GM23338 (cell line): Measurements from ENCODE around the gene SLA2. TPM values are rescaled to one million over a fixed set of nuclear protein-coding genes. Genes with fewer than 3 reads are reported as not detected.

ENCODE experiments used
- ATAC-seq: fragments of 200-7000 bp; cut with Tn5 transposase; 3 replicates; pipeline ENCODE4 v1.9.1; 2020
- DNase-seq: peaks from one replicate; pipeline ENCODE4 v3.0.0-alpha.2; 2015; ENCODE audit warnings: low spot score
- H2AFZ ChIP-seq: fragments of 200-600 bp; sonication (generic); 2 replicates; pipeline ENCODE4 v1.8.0; 2016; ENCODE audit warnings: antibody characterized with exemption, mild to moderate bottlenecking, moderate library complexity
- H3F3A ChIP-seq: fragments of 200-600 bp; sonication (generic); replicated peaks from 2 replicates; pipeline ENCODE4 v1.8.0; 2017; ENCODE audit warnings: antibody characterized with exemption, mixed run types, low read depth
- H3K27ac ChIP-seq: fragments of 200-600 bp; sonication (generic); 2 replicates; pipeline ENCODE4 v1.6.1; 2016; ENCODE audit warnings: low read depth
- H3K27me3 ChIP-seq: fragments of 200-600 bp; sonication (generic); 2 replicates; pipeline ENCODE4 v1.8.0; 2016; ENCODE audit warnings: mild to moderate bottlenecking, mixed run types, moderate library complexity; ENCODE audit not compliant: insufficient read depth
- H3K36me3 ChIP-seq: fragments of 200-600 bp; sonication (generic); 2 replicates; pipeline ENCODE4 v1.8.0; 2016; ENCODE audit warnings: mild to moderate bottlenecking; ENCODE audit not compliant: insufficient read depth
- H3K4me1 ChIP-seq: fragments of 200-600 bp; sonication (generic); 2 replicates; pipeline ENCODE4 v1.8.0; 2016; ENCODE audit warnings: mild to moderate bottlenecking, moderate library complexity; ENCODE audit not compliant: insufficient read depth
- H3K4me2 ChIP-seq: fragments of 200-600 bp; sonication (generic); 2 replicates; pipeline ENCODE4 v1.7.1; 2017; ENCODE audit warnings: mixed run types
- H3K4me3 ChIP-seq: fragments of 200-600 bp; sonication (generic); 2 replicates; pipeline ENCODE4 v1.6.1; 2016; ENCODE audit warnings: mixed run types
- H3K79me2 ChIP-seq: fragments of 200-600 bp; sonication (generic); replicated peaks from 2 replicates; pipeline ENCODE4 v1.8.0; 2017; ENCODE audit warnings: mild to moderate bottlenecking; ENCODE audit not compliant: insufficient read depth
- H3K9me2 ChIP-seq: fragments of 200-600 bp; sonication (generic); 2 replicates; pipeline ENCODE4 v1.8.0; 2017; ENCODE audit not compliant: insufficient read depth
- H4K20me1 ChIP-seq: fragments of 200-600 bp; sonication (generic); replicated peaks from 2 replicates; pipeline ENCODE4 v1.8.0; 2017; ENCODE audit warnings: mild to moderate bottlenecking; ENCODE audit not compliant: insufficient read depth
- H3K27ac Mint-ChIP-seq: 2 replicates; pipeline ENCODE4 v1.8.0; 2020; ENCODE audit warnings: inconsistent platforms, mild to moderate bottlenecking, moderate library complexity, mixed read lengths
- H3K27me3 Mint-ChIP-seq: 3 replicates; pipeline ENCODE4 v1.8.0; 2022; ENCODE audit warnings: low read depth, mild to moderate bottlenecking, moderate library complexity, mixed read lengths, inconsistent platforms; ENCODE audit not compliant: insufficient read depth, poor library complexity
- H3K36me3 Mint-ChIP-seq: 3 replicates; pipeline ENCODE4 v1.8.0; 2021; ENCODE audit warnings: low read depth, mild to moderate bottlenecking, inconsistent platforms, moderate library complexity, mixed read lengths
- H3K4me1 Mint-ChIP-seq: 3 replicates; pipeline ENCODE4 v1.8.0; 2020; ENCODE audit warnings: mild to moderate bottlenecking, inconsistent platforms, mixed read lengths
- H3K4me3 Mint-ChIP-seq: 3 replicates; pipeline ENCODE4 v1.8.0; 2021; ENCODE audit warnings: moderate library complexity, mild to moderate bottlenecking, inconsistent platforms, mixed read lengths
- H3K9me3 Mint-ChIP-seq: 3 replicates; pipeline ENCODE4 v1.8.0; 2020; ENCODE audit warnings: moderate library complexity, mild to moderate bottlenecking, inconsistent platforms, mixed read lengths
- CTCF ChIP-seq, 2 experiments: fragments of 200-600 bp in 1 of 2; sonication (generic) in 1 of 2; conservative IDR thresholded peaks; 2 replicates each; pipeline versions ENCODE4 v1.5.1 to v1.6.1; 2016 to 2017; ENCODE audit warnings: antibody characterized with exemption in 2 of 2, low read depth in 2 of 2, mild to moderate bottlenecking in 2 of 2, moderate library complexity in 1 of 2
- EZH2 ChIP-seq: fragments of 200-600 bp; sonication (generic); IDR thresholded peaks from one replicate; pipeline ENCODE4 v1.8.0; 2017; ENCODE audit warnings: antibody characterized with exemption, mild to moderate bottlenecking, low read depth; ENCODE audit not compliant: unreplicated experiment
- EZH2phosphoT487 ChIP-seq: fragments of 200-600 bp; sonication (generic); IDR thresholded peaks from one replicate; pipeline ENCODE4 v1.8.1; 2018; ENCODE audit warnings: antibody characterized with exemption; ENCODE audit not compliant: unreplicated experiment
- JUNB ChIP-seq: IDR thresholded peaks from one replicate; pipeline ENCODE4 v1.6.1; 2016; ENCODE audit warnings: antibody characterized with exemption; ENCODE audit not compliant: unreplicated experiment
- NANOG ChIP-seq: IDR thresholded peaks from 2 replicates; pipeline ENCODE4 v1.6.1; 2016; ENCODE audit warnings: antibody characterized with exemption, borderline replicate concordance
- POLR2AphosphoS5 ChIP-seq: IDR thresholded peaks from 2 replicates; pipeline ENCODE4 v1.6.1; 2016; ENCODE audit warnings: antibody characterized with exemption, low read depth
- STAT1 ChIP-seq: IDR thresholded peaks from one replicate; pipeline ENCODE4 v1.6.1; 2016; ENCODE audit warnings: antibody characterized with exemption; ENCODE audit not compliant: unreplicated experiment
- ZNF114 ChIP-seq: fragments of 250-450 bp; sonication (Bioruptor Pico); IDR thresholded peaks from 2 replicates; pipeline ENCODE4 v1.5.0; 2020; ENCODE audit warnings: mild to moderate bottlenecking, moderate library complexity
- ZNF331 ChIP-seq: fragments of 250-450 bp; sonication (Bioruptor Pico); IDR thresholded peaks from 2 replicates; pipeline ENCODE4 v1.5.0; 2020; ENCODE audit warnings: low read depth, mild to moderate bottlenecking, moderate library complexity
- ZNF462 ChIP-seq: fragments of 250-450 bp; sonication (Bioruptor Pico); IDR thresholded peaks from 2 replicates; pipeline ENCODE4 v1.5.0; 2020; ENCODE audit warnings: mild to moderate bottlenecking, moderate library complexity
- polyA plus RNA-seq: library from polyadenylated mRNA; unstranded; fragments of >200 nt; fragmentation: Nextera tagmentation; extraction: Ambion mirVana; gene quantifications from 2 replicates; pipeline ENCODE4 v1.2.1, GENCODE V29; 2016
- total RNA-seq: library from RNA; depleted of rRNA; stranded (reverse); fragments of >200 nt; shearing (Covaris generic); gene quantifications from 2 replicates; pipeline ENCODE4 v1.2.3, GENCODE V29; 2014

SLA2 gene
- total and polyA plus RNA-seq, 2 experiments from 2014 or later: 0.18 TPM; not detected in 1

GRCh38 chr20:36663031-36663430 is 17.0 kb upstream of the SLA2 start (continued):
- TF ChIP-seq ZNF462 (no peak), POLR2AphosphoS5 (no peak), CTCF (conservative IDR thresholded peaks at IDR 0.05; ENCODE audit: low read depth in 2 of 2) (no peak), EZH2phosphoT487 (no peak), ZNF331 (no peak), NANOG (no peak)

- Mint-ChIP-seq H3K27ac (no peak overlapping the region), H3K36me3 (peaks cover 4% of the 10 kb centered on the region; the same call in 1 of the 3 replicates), H3K27me3 (peaks cover 2% of the 10 kb centered on the region), H3K4me1 (no peaks in the 10 kb centered on the region), H3K9me3 (no peaks in the 10 kb centered on the region), H3K4me3 (no peak overlapping the region)
- no peaks in the 10 kb centered on the region for H3K9me2 ChIP-seq
- H3K4me2 ChIP-seq: no peak overlapping the region
- H3K27ac ChIP-seq: no peak overlapping the region
- no peaks in the 10 kb centered on the region for H3K79me2 ChIP-seq
- no peak for ATAC-seq
- no peak for DNase-seq
- H3K27me3 ChIP-seq: no peaks in the 10 kb centered on the region
- H2AFZ ChIP-seq: no peak overlapping the region
- no peaks in the 10 kb centered on the region; the same call in 1 of the 2 replicates for H4K20me1 ChIP-seq
- H3K4me3 ChIP-seq: no peak overlapping the region
- no peaks in the 10 kb centered on the region for H3F3A ChIP-seq
- no peaks in the 10 kb centered on the region for H3K4me1 ChIP-seq
- no peaks in the 10 kb centered on the region; the same call in 1 of the 2 replicates for H3K36me3 ChIP-seq
- no peak for TF ChIP-seq JUNB
- no peak for TF ChIP-seq EZH2phosphoT487
- TF ChIP-seq ZNF114 (CRISPR knock-in tag): no peak
- TF ChIP-seq ZNF331: no peak
- no peak for TF ChIP-seq NANOG
- no peak for TF ChIP-seq EZH2
- no peak for TF ChIP-seq STAT1
- no peak for TF ChIP-seq CTCF (conservative IDR thresholded peaks at IDR 0.05; ENCODE audit: low read depth in 2 of 2)
These were observed 12.3 kb upstream of the SLA2 start for GRCh38 chr20:36658300-36658699.
